Subcutaneous adipose tissue (tissue), 4 donors: Measurements from ENCODE around the gene CUL1. TPM values are rescaled to one million over a fixed set of nuclear protein-coding genes. Genes with fewer than 3 reads are reported as not detected.

Experiments used
- total RNA-seq, 4 donors: library from RNA; depleted of rRNA; stranded (reverse); fragments of >200 nt; gene quantifications; one replicate each; pipeline ENCODE4 v1.1.0, GENCODE V29; 2016
- TF ChIP-seq, protein P1 (sequence below): fragments of 450-650 bp; IDR thresholded peaks from one replicate; pipeline ENCODE4 v1.5.1; 2016; ENCODE audit warnings: low read depth, mild to moderate bottlenecking, control low read depth, antibody characterized with exemption, moderate library complexity

CUL1 gene
- total RNA-seq, 4 donors from 2014 or later: 54.1 to 66.4 (median 57.5) TPM

DNA sequence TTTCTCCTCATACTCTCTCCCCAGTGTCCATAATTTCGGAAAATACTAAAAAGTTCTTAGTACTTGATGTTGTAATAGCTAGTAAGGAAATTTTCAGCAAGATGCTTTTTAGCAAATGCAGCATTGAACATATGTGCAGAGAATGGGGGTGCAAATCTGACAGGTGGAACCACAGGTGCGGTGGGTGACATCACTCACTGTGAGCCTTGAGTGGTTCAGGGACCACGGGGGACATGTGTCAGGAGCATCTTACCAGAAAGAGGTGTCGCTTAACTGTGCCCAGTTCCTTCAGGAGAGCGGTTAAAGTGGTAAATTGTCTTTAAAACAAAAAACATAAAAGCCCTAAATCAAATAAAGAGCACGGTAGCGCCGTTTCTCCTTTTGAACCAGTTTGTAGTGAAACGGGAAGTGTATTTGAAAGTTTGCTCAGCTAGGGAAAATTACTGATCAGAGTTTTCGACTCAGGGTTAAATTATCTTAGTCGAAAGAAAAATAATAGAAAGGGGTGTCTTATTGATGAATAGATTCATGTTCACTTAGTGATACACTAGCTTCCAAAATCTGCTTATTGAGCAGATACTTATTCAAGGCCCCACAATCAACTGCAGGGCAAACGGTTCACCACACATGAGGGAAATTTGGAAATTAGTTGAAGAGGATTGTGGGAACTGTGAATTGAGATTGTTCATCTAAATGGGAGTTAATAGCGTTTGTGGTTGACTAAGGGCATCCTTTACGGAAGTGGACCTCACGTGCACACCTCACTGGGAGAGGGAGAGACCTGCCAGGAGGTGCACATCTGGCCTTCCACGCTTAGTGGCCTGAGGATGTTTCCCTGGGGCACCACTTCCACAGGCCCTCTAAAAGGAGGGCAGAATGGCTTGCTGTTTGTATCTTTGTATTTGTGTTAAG is 12.7 kb downstream of the CUL1 start:
- TF ChIP-seq, protein P1, sequence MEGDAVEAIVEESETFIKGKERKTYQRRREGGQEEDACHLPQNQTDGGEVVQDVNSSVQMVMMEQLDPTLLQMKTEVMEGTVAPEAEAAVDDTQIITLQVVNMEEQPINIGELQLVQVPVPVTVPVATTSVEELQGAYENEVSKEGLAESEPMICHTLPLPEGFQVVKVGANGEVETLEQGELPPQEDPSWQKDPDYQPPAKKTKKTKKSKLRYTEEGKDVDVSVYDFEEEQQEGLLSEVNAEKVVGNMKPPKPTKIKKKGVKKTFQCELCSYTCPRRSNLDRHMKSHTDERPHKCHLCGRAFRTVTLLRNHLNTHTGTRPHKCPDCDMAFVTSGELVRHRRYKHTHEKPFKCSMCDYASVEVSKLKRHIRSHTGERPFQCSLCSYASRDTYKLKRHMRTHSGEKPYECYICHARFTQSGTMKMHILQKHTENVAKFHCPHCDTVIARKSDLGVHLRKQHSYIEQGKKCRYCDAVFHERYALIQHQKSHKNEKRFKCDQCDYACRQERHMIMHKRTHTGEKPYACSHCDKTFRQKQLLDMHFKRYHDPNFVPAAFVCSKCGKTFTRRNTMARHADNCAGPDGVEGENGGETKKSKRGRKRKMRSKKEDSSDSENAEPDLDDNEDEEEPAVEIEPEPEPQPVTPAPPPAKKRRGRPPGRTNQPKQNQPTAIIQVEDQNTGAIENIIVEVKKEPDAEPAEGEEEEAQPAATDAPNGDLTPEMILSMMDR: no peak

DNA sequence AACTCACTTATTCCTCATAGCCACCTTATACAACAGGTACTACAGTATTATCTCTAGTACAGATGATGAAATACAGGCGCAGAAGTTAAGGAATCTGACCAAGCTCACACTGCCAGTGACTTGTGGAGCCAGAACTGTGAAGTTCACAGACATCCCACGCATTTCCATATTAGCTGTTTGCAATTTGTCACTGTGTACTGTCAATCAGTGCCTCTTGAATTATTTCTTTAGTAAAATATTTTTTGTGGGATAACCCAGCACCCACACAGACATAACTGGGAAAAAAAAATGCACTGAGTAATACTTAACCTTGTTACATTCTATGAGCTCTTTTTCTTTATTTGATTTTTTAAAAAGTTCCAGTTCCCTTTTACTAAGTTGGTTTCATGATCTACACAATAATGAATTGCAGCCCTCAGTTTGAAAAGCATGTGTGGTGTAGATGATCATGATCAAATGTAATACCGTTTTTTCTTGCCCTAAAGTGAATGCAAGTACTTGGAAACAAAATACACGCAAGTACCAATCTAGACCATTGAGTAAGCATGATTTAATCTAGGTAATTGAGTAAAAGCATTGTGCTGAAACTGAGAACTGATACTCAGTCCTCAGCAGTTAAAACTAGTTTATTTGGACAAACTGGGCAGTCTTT is 14.1 kb downstream of the CUL1 start:
- TF ChIP-seq, protein P1: no peak

DNA sequence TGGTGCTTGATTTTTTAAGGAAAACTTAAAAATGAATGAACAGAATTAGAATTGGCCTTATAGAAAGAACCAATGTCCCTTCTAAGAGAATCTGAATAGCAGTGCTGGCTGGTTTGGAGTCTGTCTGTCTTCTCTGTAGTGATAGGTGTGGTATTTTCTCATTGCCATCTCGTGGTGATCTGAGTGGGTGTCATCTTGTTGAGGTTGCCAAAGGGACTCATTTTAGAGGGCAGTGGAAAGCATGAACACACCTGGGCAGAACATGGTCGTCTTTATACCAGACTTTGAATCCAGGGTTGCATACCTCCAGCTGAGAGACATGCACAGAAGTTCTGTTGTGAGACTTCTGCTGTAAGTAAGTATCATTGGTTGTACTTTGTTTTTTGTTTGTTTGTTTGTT is 15.8 kb downstream of the CUL1 start:
- TF ChIP-seq, protein P1: no peak

DNA sequence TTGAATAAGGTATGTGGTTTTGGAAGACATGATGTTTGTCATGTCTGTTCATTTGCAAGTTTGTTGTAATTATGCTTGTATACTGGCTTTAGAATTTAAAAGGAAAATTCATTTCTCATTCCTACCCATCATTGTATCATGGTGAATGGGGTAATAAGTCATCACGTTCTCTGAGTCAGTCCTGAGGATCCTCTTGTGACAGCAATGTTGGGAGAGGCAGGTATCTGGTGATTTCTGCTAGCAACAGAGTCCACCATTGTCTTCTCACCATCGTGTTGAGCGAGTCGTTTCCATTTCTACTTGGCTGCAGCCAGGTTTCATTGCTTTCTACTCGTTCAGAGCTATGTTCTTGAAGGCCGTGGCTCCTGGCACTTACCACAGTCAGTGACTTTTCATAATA is 16.3 kb downstream of the CUL1 start:
- TF ChIP-seq, protein P1: no peak

DNA sequence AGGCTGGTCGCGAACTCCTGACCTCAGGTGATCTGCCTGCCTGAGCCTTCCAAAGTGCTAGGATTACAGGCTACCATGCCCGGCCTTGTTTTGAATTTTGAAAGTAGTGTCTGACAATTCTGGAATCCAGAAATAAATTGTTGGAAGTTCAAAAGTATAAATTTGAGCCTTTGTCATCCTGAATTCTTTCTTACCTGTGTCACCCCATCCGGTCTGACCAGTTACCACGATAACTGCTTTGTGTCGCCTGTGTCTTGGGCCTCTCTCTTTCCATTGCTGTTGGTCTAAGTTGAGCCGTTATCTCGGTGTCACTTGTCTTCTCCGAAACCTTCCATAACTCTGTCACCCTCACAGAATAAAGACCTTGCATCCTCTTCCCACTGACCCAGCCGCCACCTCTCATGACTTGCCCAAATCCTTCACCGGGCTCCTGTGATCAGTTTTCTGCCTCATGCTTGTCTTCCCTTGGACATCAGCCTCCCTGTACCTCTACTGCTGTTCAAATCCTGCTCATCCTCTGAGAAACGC is 18.6 kb downstream of the CUL1 start:
- TF ChIP-seq, protein P1: no peak

DNA sequence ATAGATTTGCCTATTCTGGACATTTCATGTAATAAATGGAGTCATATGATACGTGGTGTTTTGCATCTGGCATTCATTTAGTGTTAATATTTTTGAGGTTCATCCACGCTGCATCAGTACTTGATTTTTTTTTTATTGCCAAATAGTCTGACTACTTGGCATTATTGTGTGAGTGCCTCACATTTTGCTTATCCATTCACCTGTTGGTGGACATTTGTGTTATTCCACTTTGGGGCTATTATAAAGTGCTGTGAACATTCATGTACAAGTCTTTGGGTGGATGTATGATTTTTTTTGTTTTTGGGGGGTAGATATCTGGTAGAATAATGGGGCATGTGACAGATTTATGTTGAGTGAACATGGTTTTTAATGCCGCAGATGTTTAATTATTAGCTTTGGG is 19.7 kb downstream of the CUL1 start:
- TF ChIP-seq, protein P1: no peak

DNA sequence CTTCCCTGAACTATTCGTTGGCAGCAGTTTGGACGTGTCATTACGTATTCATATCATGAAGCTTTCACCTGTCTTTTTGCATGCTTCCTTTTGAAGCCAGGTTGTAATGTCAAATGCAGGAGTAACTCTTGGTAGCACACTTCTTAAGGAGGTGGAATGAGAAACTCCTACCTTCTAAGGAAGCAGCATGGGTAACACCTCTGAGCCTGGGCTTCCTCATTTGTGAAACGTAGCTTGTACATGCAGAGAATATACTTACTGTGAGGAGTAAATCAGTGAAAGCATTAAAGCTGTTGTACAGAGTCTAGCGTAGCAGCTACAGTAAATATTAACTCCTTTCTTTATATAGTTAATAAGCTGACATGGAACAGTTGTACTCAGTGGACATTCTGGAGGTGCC is 21.1 kb downstream of the CUL1 start:
- TF ChIP-seq, protein P1: no peak
